GM19035 (cell line): ENCODE results near the gene TIMP2.
"Not testable (repeated sequence)": the region's sequence is repeated elsewhere in the genome, so short reads cannot be mapped to it uniquely, and the experiment has no call there.

Experiments
- ATAC-seq: cut with Tn5 transposase; IDR thresholded peaks from one replicate; pipeline ENCODE4 v1.9.1; 2021; ENCODE audit not compliant: unreplicated experiment

TIMP2 gene

GRCh38 chr17:78891406-78892061, 33.7 kb downstream of the TIMP2 start:
- ATAC-seq = no peak

DNA sequence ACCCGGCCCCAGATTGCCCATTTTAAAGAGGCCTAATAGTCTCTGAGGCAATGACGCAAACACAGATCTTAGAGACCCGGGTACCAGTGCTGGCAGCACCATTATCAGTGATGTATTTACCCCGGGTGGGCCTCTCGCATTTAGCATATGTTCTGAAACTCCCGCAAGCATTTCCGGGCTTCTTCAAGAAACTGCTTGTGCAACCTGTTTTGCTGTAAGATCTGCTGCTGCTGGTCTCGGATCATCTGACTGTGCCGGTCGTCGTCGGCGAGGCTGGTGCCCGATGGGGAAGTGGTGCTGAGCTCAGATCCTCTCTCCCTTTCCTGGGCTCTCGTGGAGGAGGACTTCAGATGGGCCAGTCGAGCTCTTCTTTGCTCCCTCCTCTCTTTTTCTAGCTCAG, 34.7 kb downstream of the TIMP2 start:
- ATAC-seq = no peak

DNA sequence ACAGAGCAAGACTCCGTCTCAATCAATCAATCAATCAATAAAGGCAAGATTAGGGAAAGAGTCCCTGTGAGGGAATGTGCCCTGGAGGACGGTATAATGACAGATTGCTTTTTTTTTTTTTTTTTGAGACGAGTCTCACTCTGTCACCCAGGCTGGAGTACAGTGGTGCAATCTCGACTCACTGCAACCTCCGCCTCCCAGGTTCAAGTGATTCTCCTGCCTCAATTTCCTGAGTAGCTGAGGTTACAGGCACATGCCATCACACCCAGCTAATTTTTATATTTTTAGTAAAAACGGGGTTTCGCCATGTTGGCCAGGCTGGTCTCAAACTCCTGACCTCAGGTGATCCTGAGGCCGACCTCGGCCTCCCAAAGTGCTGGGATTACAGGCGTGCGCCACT, 35.1 kb downstream of the TIMP2 start:
- ATAC-seq = not testable (repeated sequence)

DNA sequence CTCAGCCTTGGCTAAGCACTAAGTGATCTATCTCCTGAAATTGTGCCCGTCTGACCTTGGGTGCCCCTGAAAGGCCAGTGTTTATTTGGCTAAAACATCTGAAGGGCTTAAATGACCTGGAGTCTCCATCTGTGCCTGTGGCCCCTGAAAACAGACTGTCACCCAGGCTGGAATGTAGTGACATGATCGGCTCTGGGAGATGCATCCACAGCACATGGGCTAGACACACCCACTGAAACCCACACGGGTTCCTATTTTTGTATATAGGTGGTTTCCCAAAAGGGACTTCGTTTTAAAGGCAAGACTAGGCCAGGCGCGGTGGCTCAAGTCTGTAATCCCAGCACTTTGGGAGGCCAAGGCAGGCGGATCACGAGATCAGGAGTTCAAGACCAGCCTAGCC, 35.7 kb downstream of the TIMP2 start:
- no peak for ATAC-seq

DNA sequence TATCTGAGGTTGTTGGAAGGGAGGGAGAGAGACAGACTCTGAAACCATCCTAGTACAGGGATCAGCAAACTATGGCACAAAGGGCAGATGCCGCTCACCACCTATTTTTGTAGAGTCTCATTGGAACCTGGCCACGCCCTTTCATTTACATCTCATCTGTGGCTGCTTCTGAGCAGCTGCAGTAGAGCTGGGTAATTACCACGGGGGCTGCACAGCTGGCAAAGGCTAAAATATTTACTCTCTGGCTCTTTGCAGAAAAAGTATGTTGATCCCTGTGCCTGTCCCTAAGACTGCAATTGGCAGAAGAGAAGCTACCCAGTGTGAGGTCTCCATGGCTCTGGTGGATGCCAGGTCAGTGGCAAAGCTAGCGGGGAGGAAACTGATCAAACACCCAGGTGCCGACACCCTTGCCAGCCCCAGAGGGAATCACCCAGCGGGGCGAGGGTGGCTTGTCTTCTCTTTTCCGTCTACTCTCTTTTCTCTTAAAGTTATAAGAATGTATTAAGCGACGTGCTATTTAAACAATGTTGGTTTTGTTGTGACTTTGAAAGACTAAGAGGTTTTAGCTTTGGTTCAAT, 36.2 kb downstream of the TIMP2 start:
- ATAC-seq = no peak

DNA sequence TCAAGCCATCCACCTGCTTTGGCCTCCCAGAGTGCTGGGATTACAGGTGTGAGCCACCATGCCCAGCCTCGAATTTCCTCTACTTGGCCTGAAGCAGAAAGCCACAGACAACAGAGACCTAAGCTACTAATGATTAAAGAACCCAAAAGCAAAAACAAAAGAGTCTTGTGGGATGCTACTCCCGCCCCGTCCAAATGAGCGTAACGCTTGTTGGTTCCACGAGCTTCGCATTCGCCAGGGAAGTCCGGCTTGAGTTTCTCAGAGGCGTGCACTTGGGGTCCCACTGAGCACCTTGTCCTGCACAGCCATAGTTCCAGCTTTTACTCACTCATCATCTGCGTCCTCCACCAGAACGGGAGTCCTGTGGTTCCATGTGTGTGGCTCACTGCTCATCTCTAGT, 38.2 kb downstream of the TIMP2 start:
- ATAC-seq = no peak

GRCh38 chr17:78885956-78886355, 39.2 kb downstream of the TIMP2 start:
- ATAC-seq = no peak

DNA sequence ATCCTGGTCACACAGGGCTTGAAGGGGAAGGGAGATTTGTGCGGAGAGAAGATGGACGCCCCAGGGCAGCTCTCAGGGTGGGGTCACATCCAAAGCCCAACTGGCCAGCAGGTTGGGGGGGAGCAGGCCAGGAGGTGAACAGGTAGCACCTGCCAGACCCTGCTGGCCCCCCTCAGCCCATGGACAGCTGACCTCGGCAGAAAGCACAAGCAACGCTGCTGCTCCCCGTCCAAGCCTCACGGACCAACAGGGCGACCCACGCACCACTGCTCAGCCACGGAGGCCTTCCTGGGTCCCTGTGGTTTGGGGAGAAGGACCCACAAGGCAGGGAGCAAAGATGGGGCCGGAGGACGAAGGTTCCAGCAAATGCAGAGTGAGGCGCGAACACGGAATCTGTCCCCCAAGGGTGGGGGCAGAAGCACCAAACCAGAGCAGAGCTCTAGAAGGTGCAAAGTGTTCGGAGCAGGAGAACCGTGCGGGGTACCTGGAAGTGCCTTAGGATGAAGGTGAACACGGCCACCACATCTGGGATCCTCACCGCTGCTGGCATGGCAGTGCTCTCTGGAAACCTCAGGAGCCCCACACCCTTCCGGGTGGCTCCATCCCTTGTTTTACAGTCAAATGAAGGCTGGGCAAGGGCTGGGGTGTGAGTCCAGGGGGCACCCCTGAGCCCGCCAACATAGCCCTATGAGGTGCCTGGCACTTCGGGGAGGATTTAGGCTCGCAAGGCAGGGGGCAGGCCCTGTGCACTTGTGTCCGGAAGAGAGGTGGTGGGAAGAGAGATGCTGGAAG, 40.1 kb downstream of the TIMP2 start:
- ATAC-seq = no peak

- ATAC-seq = no peak
Measured at GRCh38 chr17:78884148-78884825, 40.9 kb downstream of the TIMP2 start.

DNA sequence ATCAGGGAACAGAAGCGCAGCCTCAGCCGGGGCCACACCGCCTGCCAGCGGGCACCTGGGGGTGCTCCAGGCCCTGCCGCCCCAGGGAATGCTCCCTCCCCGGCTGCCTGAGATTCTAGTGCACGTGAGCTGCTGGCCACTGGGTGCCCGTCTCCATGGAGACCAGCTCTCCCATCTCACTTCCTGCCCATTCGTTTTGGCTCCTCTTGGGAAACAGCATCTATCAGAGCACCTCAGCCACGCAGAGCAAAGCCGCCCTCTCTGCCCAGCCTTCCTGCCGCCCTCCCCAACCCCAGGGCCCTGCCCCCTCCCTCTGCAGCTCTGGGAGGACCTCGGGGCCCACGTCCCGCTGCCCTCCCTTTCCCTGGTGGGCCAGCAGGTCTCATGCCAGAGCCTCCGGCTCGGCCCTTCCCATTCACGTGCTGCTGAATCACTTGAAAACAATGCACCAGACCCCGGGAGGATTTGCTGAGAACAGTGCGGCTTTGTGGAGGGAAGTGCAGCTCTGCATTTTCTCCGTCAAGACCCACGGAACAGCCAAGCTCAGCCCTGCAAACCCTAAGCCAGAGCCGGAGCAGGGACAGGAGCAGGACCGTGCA, 41.6 kb downstream of the TIMP2 start:
- no peak for ATAC-seq

GRCh38 chr17:78883089-78883532, 42.1 kb downstream of the TIMP2 start:
- no peak for ATAC-seq

- ATAC-seq = no peak
Measured at GRCh38 chr17:78882540-78883088, 42.6 kb downstream of the TIMP2 start.

DNA sequence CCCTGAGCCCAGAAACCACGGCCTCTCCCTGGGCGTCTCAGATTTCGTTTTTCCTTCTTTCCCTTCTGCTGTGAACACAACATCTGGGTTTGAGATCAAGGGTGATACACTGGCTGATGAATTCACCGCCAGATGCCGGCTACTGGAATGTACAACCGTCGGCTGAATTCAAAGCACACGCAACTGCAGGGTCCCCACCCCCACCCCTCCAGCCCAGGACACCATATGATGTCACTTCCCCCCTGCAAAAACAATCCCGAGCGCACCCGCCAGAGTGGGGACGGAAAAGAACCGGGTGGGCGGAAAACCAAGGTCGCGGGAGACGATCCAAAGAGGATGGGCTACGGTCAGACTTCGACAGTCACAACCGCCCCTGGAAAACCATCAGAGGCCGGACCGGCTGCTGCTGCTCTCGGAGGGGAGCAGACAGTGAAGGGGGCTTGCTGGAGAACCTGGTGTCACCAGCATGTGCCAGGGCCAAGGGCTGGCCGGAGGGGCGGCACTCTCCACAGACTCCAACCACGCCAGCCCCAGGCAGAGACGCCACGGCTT, 45.5 kb downstream of the TIMP2 start:
- no peak for ATAC-seq

GRCh38 chr17:78878871-78879527, 46.2 kb downstream of the TIMP2 start:
- ATAC-seq = no peak

DNA sequence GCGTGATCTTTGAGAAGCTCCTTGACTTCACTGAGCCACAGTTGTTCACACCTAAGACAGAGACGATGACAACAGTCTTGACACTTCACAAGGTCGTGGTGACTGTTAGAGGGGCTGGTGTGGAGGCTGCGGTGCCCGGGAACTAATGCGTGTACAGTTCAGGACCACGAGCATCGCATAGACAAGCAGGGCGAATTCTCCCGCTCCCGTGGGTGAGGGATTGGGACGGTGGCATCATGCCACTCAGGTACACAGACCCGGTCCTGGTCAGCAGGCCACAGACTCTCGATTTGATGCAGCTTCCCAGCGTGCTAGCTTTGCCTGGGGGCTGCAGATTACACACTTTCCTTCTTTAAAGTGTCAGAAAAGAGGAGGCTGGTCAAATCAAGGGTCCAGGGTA, 46.9 kb downstream of the TIMP2 start:
- ATAC-seq = no peak

DNA sequence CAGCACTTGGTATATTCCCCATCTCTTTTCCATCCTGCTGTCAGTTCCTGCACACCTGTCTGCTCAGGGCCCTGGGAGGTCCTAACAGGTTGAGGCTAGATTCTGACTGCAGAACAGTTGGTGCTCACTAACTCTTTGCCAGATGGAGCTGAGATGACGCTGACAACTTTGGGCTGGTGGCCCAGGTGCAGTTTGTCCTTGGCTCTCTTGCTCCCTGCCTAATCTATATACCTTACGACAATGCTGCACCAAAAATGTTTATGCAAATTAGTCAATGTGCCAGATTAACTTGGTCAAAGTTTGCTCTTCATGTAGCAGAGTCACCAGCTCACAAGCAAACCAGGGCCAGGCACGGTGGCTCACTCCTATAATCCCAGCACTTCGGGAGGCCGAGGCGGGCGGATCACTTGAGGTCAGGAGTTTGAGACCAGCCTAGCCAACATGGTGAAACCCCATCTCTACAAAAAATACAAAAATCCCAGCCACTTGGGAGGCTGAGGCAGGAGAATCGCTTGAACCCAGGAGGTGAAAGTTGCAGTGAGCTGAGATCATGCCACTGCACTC, 48.2 kb downstream of the TIMP2 start:
- not testable (repeated sequence) for ATAC-seq

DNA sequence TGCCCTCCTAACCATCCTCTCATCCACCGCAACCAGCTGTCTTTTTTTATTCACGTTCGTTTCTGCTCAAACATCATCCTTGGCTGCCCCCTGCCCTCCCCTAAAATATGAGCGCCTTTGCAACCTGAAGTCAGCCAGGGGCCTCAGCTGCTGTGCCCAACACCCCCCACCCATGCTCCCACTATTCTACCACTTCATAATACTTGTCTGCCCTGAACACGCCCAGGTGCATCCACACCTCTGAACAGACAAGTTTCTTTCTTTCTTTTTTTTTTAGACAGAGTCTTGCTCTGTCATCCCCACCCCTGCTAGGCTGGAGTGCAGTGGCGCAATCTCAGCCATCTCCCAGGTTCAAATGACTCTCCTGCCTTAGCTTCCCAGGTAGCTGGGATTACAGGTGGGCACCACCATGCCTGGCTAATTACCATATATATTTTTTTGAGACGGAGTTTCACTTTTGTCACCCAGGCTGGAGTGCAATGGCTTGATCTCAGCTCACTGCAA, 49.0 kb downstream of the TIMP2 start:
- ATAC-seq = no peak

GRCh38 chr17:78875363-78876093, 49.7 kb downstream of the TIMP2 start:
- ATAC-seq = no peak
